ENCODE data around the gene WFIKKN1. TPM values are rescaled to one million over a fixed set of nuclear protein-coding genes. Genes with fewer than 3 reads are reported as not detected.

The WFIKKN1 gene, protein sequence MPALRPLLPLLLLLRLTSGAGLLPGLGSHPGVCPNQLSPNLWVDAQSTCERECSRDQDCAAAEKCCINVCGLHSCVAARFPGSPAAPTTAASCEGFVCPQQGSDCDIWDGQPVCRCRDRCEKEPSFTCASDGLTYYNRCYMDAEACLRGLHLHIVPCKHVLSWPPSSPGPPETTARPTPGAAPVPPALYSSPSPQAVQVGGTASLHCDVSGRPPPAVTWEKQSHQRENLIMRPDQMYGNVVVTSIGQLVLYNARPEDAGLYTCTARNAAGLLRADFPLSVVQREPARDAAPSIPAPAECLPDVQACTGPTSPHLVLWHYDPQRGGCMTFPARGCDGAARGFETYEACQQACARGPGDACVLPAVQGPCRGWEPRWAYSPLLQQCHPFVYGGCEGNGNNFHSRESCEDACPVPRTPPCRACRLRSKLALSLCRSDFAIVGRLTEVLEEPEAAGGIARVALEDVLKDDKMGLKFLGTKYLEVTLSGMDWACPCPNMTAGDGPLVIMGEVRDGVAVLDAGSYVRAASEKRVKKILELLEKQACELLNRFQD
- polyA plus RNA-seq (ENCODE audit: insufficient read length in 10 of 10) = under 1 TPM; 0.18 to 0.79 (median 0.40) TPM
- long read RNA-seq, donor 1, full-length matches to known transcripts = 2 of 2 reads
- long read RNA-seq, donor 1, partial matches to known transcripts = 0 of 2 reads
- long read RNA-seq, donor 1, other reads (novel, unspliced or antisense) = 0 of 2 reads
- long read RNA-seq, donor 2, full-length matches to known transcripts = 1 of 1 reads
- long read RNA-seq, donor 2, partial matches to known transcripts = 0 of 1 reads
- long read RNA-seq, donor 2, other reads (novel, unspliced or antisense) = 0 of 1 reads
- long read RNA-seq, donor 3 = 0 reads
- long read RNA-seq, donor 4, full-length matches to known transcripts = 1 of 1 reads
- long read RNA-seq, donor 4, partial matches to known transcripts = 0 of 1 reads
- long read RNA-seq, donor 4, other reads (novel, unspliced or antisense) = 0 of 1 reads
- long read RNA-seq, donor 5, full-length matches to known transcripts = 2 of 2 reads
- long read RNA-seq, donor 5, partial matches to known transcripts = 0 of 2 reads
- long read RNA-seq, donor 5, other reads (novel, unspliced or antisense) = 0 of 2 reads
- long read RNA-seq, donor 6, full-length matches to known transcripts = 3 of 3 reads
- long read RNA-seq, donor 6, partial matches to known transcripts = 0 of 3 reads
- long read RNA-seq, donor 6, other reads (novel, unspliced or antisense) = 0 of 3 reads
- long read RNA-seq, donor 7, full-length matches to known transcripts = 3 of 3 reads
- long read RNA-seq, donor 7, partial matches to known transcripts = 0 of 3 reads
- long read RNA-seq, donor 7, other reads (novel, unspliced or antisense) = 0 of 3 reads
- long read RNA-seq, donor 8, full-length matches to known transcripts = 3 of 3 reads
- long read RNA-seq, donor 8, partial matches to known transcripts = 0 of 3 reads
- long read RNA-seq, donor 8, other reads (novel, unspliced or antisense) = 0 of 3 reads
- long read RNA-seq, donor 9 = 0 reads

GRCh38 chr16:630815-631405 is at the start of gene WFIKKN1:
WFIKKN1 (plus strand) TSS chr16:630985; CDS start chr16:631254, 269 bp downstream.
- DNase-seq = peak in 1 of 3 donors; percentile 47

DNA sequence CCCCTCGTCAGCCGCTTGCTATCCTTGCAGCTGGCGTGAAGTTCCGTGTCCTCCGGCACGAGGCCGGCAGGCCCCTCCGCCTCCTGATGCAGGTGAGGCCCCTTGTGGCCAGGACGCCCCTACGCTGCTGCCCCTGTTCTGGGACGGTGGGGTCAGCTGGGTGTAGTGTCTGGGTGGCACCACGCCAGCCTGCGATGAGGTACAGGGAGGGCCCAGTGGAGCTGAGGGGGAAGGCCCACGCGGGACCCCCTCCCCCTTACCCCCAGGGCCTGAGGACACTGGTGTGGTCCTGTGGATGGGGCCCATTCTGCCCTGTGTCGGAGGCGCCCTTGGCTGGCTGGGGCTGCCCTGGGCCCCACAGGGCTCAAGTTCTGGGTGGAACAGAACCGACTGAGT is 48.6 kb upstream of the WFIKKN1 start:
- no peak for DNase-seq

DNA sequence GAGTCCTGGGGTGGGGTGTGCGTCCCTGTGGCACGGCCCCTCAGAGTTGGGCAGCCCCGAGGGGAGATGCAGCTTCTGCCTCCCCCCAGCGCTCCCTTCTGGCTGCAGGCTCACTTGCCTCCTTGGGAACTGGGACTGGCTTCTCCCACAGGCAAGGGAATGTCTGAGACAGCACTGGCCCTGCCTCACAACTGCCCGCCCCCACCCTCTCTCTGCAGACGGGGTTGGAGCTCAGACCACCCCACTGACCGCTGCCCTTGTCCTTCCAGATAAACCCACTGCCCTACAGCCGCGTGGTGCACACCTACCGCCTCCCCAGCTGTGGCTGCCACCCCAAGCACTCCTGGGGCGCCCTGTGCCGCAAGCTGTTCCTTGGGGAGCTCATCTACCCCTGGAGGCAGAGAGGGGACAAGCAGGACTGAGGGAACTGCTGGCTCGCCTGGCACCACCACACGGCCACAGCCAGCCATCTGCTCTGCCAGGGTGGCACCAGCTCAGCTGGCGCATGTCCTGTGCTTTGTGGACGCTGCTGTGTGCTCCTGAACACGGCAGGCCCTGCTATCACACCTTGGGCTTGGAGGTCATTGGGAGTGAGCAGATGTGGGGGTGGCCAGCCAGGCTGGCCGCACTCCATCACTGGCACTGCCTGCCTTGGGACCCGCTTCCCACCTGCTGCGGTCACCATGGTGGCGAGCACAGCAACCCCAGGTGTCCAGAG is 48.0 kb upstream of the WFIKKN1 start:
- DNase-seq = no peak

GRCh38 chr16:583470-583814 is 47.3 kb upstream of the WFIKKN1 start:
- DNase-seq = no peak

DNA sequence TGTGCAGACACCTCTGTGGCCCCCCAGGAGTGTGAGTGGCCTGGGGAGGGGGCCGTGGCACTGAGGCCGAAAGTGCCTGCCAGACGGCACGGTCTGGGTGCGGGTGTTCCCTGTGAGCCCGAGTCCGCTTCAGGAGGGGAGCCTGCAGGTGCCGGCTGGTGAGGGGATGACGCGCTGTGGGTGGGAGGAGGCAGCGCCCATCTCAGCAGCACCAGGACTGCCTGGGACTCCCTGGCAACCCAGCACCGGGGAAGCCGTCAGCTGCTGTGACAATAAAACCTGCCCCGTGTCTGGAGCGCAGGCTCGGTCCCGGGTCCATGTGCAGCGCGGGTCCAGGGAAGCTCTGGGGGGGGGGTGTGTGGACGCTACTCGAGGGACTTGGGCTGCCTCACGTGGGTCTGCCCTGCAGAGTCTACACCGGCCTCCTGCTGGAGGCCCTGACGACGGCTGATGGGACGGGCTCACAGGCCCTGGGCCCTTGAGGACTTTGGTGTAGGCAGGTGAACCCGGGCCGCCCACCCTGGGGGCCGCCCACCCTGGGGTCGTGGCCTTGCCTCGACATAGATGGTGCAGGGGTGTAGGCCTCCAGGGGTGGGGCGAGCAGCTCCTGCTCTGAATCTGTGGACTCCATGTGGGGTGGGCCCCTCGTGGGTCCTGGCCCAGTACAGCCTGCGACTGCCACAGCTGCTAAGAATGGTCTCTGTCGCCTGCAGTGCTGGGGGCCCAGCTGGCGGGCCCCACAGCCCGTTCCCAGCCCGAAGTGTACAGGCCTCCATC is 46.8 kb upstream of the WFIKKN1 start:
- DNase-seq = no peak

DNA sequence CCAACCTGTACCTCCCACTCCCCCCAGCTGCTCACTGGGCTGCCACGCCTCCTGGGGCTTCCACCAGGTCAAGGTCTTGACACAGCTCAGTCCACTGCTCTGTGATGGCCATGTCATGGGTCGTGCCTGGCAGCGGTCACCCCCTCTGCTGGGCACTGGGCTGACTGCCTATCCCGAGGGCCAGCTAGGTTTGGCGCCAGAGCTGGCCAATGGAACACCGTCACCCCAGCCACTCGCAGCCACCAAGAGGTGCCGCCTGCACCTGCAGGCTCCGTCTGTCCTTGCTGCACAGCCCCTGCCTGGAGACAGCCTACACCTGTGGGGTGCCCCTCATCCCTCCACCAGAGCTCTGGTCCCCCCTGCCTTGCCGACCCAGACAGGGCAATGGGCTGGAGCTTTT is 45.4 kb upstream of the WFIKKN1 start:
- no peak for DNase-seq

DNA sequence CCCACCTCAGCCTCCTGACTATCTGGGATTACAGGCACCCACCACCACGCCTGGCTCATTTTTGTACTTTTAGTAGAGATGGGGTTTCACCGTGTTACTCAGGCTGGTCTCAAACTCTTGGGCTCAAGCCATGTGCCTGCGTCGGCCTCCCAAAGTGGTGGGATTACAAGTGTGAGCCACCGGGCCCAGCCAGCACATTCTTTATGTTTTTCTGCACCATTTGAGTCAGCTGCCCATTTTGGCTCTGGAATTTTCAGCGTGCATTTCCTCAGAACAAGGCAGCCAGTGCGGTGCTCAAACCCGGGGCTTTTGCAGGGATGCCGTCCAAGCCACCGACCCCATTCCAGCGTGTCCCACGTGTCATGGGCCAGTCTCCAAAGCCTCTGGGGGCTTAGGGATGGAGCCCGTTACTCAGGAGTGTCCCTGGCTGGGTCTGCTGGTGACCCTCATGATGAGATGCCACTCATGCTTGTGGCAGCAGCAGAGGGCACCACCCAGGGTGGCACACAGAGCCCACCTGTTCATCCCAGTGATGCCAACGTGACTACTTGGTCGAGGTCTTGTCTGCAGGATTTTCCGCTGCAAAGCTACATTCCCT is 44.6 kb upstream of the WFIKKN1 start:
- DNase-seq = no peak

- DNase-seq = no peak
These were observed 43.9 kb upstream of the WFIKKN1 start for GRCh38 chr16:586645-587590.

DNA sequence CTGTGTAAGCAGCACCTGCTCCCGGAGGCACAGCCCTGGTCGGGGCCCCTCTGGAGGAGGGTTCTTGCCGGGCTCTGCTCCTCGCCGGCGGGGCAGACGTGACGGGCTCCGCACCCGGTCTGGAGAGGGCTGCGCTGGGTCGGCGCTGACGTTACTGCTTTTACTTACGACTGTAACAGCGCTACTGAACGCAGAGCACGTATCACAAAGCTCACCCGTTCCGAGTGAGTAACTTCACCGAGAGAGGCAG is 42.2 kb upstream of the WFIKKN1 start:
- DNase-seq = peak; percentile 43 to 72 (median 44)

- peak; percentile 97 to 100 (median 98) for DNase-seq
These were observed 41.7 kb upstream of the WFIKKN1 start for GRCh38 chr16:588889-589657.

DNA sequence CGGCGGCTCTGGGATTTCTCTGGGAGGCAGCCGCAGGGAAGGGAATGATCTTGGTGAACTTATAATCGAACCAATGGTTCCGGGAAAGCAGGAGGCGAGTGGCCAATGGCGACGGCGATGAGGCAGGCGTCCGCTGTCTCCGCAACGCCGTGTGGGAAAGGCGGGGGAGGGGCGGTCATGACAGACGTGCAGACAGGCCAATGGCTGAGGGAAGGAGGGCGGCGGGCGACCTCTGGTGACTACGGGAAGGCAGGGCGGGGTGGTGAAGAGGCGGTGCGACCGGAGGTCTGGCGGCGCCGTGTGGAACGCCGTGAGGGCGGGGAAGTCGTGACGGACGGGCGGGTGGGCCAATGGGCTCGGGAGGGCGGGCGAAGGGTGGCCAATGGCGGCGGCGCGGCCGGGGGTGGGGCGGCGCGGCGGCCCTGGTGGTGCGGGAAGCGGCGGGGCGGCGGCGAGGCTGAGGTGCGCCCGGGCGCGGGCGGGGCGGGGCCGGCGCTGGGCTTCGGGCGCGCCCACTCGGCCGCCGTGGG is 41.1 kb upstream of the WFIKKN1 start, which contains the start of gene RAB40C:
Gene RAB40C (plus strand): TSS at position 409 of the 530 bp plus-strand sequence. CDS start 226 bp downstream, outside the sequence.
- DNase-seq = peak; percentile 98 to 100 (median 100)

DNA sequence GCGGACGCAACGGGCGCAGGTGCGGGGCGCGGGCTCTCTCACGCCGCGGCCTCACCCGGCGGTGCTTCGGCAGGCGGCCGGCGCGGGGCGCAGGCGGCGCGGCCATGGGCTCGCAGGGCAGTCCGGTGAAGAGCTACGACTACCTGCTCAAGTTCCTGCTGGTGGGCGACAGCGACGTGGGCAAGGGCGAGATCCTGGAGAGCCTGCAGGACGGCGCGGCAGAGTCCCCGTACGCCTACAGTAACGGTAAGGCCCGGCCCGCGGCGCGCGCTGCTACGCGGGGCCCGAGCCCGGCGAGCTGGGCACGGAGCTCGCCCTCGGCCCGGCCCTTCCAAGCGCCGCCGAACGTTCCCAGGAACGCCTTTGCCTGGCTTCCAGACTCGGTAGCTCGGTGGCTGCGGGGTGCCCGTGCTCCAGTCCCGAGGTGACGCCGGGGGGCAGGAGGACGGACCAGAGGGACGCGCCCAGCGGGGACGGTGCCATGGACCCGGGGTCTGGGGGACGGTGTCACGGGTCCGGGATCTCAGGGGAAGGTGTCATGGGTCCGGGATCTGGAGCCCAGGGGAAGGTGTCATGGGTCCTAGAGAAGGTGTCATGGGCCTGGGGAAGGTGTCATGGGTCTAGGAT is 40.5 kb upstream of the WFIKKN1 start:
- DNase-seq = peak in 2 of 3 donors; percentile 60 to 74

DNA sequence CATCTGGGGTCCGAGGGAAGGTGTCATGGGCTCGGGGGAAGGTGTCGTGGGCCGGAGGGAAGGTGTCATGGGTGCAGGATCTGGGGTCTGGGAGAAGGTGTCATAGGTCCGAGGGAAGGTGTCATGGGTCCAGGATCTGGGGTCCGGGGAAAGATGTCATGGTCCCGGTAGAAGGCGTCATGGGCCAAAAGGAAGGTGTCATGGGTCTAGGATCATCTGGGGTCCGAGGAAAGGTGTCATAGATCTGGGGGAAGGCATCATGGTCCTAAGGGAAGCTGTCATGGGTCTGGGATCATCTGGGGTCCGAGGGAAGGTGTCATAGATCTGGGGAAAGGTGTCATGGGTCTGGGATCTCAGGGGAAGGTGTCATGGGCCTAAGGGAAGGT is 40.0 kb upstream of the WFIKKN1 start:
- no peak for DNase-seq

DNA sequence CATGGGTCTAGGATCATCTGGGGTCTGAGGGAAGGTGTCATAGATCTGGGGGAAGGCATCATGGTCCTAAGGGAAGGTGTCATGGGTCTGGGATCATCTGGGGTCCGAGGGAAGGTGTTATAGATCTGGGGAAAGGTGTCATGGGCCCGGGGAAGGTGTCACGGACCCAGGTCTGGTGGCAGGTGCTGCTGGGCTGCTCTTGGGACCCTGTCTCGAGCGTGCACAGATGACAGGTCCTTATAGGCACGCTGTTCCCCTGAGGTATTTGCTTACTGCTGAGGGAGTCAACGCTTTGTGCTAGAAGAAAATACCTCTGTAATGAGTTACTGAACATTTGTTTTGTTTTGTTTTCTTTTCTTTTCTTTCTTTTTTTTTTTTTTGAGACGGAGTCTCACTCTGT is 39.6 kb upstream of the WFIKKN1 start:
- no peak for DNase-seq

DNA sequence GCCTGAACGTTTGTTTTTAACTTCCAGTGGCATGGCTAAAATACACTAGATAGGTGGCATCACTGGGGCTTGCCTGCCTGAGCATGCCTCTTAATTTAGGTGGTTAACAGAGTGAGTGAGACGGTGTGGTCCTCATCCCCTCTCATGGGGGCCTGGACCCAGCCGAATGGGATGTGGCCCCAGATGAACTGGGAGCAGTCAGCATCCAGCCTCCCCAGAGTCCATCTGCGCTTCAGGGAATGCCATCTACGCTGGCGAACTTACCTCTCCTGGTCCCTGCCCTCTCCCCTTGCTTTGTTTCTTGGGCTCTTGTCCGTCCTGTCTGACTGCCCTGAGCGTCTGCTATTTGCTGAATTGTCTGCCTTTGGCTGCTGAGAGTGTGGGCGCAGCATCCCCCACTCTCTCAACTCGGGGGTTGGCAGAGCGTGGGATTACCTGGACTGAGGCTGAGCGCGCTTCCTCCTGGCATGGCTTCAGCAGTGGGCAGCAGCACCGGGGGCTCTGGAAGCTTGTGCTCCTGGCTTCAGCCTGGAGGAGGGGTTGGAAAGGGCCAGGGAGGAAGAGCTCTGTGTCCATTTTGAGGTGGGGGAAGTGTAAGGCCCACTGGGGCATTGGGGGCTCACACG is 38.8 kb upstream of the WFIKKN1 start:
- no peak for DNase-seq

Measured in muscle of back (tissue), 13 donors.